ENCODE results near the gene RTRAF. TPM values are rescaled to one million over a fixed set of nuclear protein-coding genes. Genes with fewer than 3 reads are reported as not detected.

The RTRAF gene
- polyA plus RNA-seq, 1 donor (not counting 4 experiments of a cell fraction or from before 2014, with no cell fraction given) = 255 TPM

DNA sequence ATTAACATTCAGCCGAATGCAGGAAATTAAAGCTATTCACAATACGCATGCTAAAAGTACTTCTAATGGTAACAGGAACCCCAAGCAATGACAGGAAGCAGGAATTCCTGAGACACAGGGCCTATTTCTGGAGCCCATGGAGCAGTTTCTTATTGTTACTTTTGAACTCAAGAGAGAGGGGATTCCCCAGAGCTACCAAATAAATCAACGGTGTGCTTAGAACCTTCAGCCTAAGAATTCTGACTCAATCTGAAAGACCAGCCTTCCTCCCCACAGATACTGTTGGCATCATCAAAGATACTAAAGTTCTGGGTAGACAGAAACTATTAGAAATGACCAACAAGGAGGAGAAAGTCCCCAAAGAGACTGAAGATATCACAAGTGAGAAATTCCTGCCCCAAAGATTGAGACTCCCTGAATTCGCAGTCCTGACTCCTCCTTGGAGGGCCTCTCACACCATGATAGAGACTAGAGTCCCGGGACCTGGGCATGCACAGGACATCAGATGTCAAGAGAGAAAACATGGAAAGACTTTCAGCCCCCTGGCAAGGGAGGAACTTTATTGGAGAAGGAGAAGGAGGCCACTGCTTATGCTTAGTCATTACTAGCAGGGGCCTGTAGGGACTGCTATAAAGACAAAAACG lies 32.7 kb downstream of the RTRAF start:
- FAIRE-seq = no peak
- TF ChIP-seq EZH2 (IDR thresholded peaks at IDR 0.05; ENCODE audit: low read length) = no peak
- TF ChIP-seq, protein P1, sequence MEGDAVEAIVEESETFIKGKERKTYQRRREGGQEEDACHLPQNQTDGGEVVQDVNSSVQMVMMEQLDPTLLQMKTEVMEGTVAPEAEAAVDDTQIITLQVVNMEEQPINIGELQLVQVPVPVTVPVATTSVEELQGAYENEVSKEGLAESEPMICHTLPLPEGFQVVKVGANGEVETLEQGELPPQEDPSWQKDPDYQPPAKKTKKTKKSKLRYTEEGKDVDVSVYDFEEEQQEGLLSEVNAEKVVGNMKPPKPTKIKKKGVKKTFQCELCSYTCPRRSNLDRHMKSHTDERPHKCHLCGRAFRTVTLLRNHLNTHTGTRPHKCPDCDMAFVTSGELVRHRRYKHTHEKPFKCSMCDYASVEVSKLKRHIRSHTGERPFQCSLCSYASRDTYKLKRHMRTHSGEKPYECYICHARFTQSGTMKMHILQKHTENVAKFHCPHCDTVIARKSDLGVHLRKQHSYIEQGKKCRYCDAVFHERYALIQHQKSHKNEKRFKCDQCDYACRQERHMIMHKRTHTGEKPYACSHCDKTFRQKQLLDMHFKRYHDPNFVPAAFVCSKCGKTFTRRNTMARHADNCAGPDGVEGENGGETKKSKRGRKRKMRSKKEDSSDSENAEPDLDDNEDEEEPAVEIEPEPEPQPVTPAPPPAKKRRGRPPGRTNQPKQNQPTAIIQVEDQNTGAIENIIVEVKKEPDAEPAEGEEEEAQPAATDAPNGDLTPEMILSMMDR (optimal IDR thresholded peaks at IDR 0.05 in 1 of 3, IDR thresholded peaks at IDR 0.05 in 1 of 3, conservative IDR thresholded peaks at IDR 0.05 in 1 of 3; ENCODE audit: extremely low read depth in 1 of 3, insufficient read depth in 2 of 3, low read length in 3 of 3) = no peak
- H3K79me2 ChIP-seq (ENCODE audit: control insufficient read depth, insufficient read depth, low read length) = no peaks in the 10 kb centered on the region

DNA sequence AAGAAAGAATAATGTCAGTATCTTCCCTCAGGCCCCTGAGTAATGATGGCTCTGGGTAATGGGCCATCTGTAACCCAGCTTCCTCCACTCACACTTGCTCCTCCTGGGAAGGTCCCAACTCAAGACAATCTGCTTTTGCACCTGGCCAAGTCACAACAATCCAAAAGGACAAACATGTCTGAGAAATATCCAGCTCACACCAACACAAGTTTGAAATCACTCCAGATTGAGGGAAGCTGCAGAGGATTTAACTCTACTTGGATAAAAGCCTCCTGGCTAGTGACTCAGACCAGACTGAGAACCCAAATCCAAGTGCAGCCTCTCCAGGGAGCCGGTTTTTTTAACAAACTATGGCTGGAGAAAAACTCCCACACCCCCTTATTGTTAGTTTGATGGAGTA lies 34.2 kb downstream of the RTRAF start:
- Histone ChIP-seq H4K20me1 (ENCODE audit: control insufficient read depth, extremely low read depth, insufficient read depth, low read length) (no peaks in the 10 kb centered on the region), H3K27ac (ENCODE audit: control insufficient read depth, insufficient read depth, low read length) (no peak overlapping the region), H3K27me3 (ENCODE audit: control insufficient read depth, extremely low read depth, insufficient read depth, low read length) (no peaks in the 10 kb centered on the region), H3K4me2 (ENCODE audit: control insufficient read depth, extremely low read depth, insufficient read depth, low read depth, low read length) (no peak overlapping the region), H3K9me3 (ENCODE audit: control insufficient read depth, low read depth, low read length) (no peaks in the 10 kb centered on the region), H3K9me1 (ENCODE audit: control insufficient read depth, extremely low read depth, insufficient read depth, low read length) (no peaks in the 10 kb centered on the region), H3K9ac (ENCODE audit: control insufficient read depth, extremely low read depth, insufficient read depth, low read length) (no peak overlapping the region), H3K4me3 (ENCODE audit: control insufficient read depth in 2 of 3, extremely low read depth in 1 of 3, insufficient read depth in 2 of 3, low read depth in 1 of 3, low read length in 3 of 3) (no peak overlapping the region), H2AFZ (ENCODE audit: control insufficient read depth, low read length) (no peak overlapping the region), H3K36me3 (ENCODE audit: control insufficient read depth in 2 of 2, extremely low read depth in 1 of 2, insufficient read depth in 2 of 2, low read length in 2 of 2) (no peaks in the 10 kb centered on the region), H3K4me1 (ENCODE audit: control insufficient read depth, extremely low read depth, insufficient read depth, low read length) (peaks cover 3% of the 10 kb centered on the region), H3K79me2 (ENCODE audit: control insufficient read depth, insufficient read depth, low read length) (no peaks in the 10 kb centered on the region)
- dilution Hi-C loops (cut with MboI; ENCODE audit: extremely low pct_ligation_motif_present, low sequenced_read_pairs) = no loop called here
- FAIRE-seq (peak; percentile 48), DNase-seq (ENCODE audit: low read depth, low spot score) (no peak)
- TF ChIP-seq EZH2 (IDR thresholded peaks at IDR 0.05; ENCODE audit: low read length) = no peak
- TF ChIP-seq, protein P1 (optimal IDR thresholded peaks at IDR 0.05 in 1 of 3, IDR thresholded peaks at IDR 0.05 in 1 of 3, conservative IDR thresholded peaks at IDR 0.05 in 1 of 3; ENCODE audit: extremely low read depth in 1 of 3, insufficient read depth in 2 of 3, low read length in 3 of 3) = no peak

More for the DNA sequence above, 32.7 kb downstream of the RTRAF start:
- no peak for DNase-seq (ENCODE audit: low read depth, low spot score)
- Histone ChIP-seq H3K27me3 (ENCODE audit: control insufficient read depth, extremely low read depth, insufficient read depth, low read length) (no peaks in the 10 kb centered on the region), H4K20me1 (ENCODE audit: control insufficient read depth, extremely low read depth, insufficient read depth, low read length) (no peaks in the 10 kb centered on the region), H2AFZ (ENCODE audit: control insufficient read depth, low read length) (no peak overlapping the region), H3K9ac (ENCODE audit: control insufficient read depth, extremely low read depth, insufficient read depth, low read length) (no peak overlapping the region), H3K9me3 (ENCODE audit: control insufficient read depth, low read depth, low read length) (no peaks in the 10 kb centered on the region), H3K9me1 (ENCODE audit: control insufficient read depth, extremely low read depth, insufficient read depth, low read length) (no peaks in the 10 kb centered on the region), H3K4me1 (ENCODE audit: control insufficient read depth, extremely low read depth, insufficient read depth, low read length) (peaks cover 3% of the 10 kb centered on the region), H3K4me3 (ENCODE audit: control insufficient read depth in 2 of 3, extremely low read depth in 1 of 3, insufficient read depth in 2 of 3, low read depth in 1 of 3, low read length in 3 of 3) (no peak overlapping the region), H3K4me2 (ENCODE audit: control insufficient read depth, extremely low read depth, insufficient read depth, low read depth, low read length) (no peak overlapping the region), H3K36me3 (ENCODE audit: control insufficient read depth in 2 of 2, extremely low read depth in 1 of 2, insufficient read depth in 2 of 2, low read length in 2 of 2) (no peaks in the 10 kb centered on the region), H3K27ac (ENCODE audit: control insufficient read depth, insufficient read depth, low read length) (no peak overlapping the region)
- dilution Hi-C loops (cut with MboI; ENCODE audit: extremely low pct_ligation_motif_present, low sequenced_read_pairs) = no loop called here
